Right hindlimb (tissue), 1 donor: ENCODE measurements around the gene AP3D1.

Source experiments
- DNase-seq: peaks from one replicate; pipeline ENCODE4 v3.0.0-alpha.2; 2018

AP3D1 gene

DNA sequence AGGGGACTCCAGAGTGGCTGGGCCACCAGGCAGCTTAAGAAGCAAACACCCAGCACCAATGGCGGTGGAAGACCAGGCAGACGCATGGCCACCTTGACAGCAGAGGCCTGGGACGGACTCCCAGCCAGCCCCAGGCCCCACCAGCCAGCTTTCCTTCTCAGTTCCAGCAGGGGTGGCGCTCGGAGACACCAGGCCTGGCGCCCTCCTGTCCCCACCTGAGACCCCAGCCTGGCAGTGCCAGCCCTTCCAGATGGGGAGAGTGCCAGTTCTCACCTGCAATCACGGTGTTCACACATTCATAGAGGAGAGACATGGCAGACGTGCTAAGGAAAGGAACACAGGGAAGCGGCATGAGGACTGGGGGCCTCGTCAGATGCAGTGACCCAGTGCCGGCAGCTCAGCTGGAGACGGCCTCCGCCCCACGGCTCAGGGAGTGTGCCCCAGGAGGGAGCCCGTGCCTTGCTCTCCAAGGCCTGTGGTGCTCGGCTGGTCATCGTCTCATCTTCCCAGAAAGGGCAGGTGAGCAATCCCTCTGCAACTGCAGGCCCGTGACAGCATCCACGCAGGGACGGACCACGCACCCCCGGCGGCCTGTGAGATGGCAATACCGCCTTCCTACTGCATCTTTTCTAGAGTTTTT, 24.4 kb downstream of the AP3D1 start:
- no peak for DNase-seq

DNA sequence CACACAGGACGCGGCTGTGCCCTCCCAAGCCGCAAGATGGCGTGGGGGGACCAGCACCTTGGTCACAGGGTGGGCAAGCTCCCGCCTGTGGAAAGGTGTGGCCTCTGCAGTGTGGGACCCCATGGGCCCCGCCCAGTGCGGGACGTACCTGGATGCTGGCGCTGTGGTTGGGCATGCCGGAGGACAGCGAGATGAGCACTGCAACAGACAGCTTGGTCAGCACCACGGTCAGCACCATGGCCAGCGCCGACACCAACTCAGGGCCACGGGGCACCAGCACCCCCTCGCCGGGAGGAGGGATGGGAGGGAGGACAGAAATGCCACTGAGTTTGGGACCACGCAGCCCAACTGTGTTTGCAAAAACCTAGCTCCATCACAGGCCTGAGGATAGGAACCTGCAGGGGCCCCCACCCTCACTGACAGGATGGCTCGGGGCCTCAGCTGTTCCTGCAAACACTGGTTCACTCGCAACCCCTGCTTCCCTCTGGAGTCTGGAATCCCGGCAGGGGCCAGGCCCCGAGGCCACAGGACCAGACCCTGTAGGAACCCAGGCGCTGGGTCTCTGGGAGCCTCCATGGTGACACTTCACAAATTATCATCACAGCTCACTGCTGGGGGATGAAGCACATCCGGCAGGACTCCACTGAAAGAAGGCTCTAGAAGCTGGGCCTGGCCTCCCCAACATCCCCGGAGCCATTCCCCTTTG, 27.5 kb downstream of the AP3D1 start:
- no peak for DNase-seq

DNA sequence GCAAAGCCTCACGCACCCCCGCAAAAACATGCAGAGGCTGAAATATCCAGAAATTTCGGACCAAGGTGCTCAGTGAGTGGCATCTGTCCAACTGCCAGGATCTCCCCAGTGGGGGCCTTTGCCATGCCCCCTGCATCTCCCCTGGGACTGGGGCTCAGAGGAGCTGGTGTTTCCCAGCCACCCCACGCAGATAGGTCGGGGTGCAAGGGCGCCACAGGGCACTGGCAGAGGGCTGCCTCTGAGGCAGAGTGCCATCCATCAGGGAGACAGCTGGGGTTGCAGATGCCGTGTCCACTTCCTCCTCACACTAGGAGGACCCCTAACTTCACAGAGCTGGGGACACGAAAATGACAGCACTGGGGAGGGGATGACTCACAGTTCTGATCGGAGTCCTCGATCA, 28.4 kb downstream of the AP3D1 start:
- DNase-seq: no peak

DNA sequence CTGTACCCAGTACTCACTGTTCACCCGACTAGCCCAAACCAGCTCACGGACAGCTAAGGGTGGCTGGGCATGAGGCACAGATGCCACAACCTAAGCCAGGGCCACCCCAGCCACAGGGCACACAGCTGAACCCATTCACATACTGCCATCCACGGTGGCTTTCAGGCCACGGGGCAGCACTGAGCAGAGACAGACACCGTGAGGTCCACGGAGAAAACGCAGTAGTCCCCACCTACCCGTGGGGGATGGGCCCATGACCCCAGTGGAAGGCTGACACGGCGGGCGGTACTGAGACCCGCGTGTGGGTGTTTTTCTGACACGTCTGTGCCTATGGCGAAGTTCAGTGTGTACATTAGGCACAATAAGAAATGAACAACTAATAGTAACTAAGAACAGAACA, 29.1 kb downstream of the AP3D1 start:
- no peak for DNase-seq

DNA sequence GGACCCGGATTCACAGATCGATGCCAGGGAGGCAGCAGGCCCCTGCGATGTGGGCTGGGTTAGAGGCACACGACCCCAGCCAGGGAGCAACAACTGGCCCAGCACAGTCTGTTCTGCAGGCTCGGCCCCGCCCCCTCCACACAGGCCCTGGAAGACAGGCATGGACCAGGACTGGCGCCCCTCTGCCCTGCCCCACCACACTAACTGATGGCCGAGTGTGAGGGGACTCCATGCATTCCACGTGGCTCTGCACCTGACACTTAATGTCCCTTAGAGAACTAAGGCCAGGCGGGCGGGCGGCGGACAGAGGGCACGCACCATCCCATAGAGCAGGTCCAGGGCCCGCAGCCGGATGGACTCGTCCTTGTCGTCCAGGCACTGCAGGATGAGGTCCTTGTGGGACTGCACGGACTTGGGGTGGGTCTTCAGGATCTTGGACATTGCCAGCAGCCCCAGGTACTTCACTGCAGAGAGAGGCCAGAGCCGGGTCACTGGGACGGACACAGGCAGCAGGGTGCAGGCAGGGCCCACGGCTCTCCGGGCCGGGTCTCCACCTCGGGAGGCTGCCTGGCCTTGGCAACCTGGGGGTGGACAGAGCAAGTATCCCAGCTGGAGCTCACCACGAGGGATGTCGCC, 29.8 kb downstream of the AP3D1 start:
- DNase-seq: no peak

DNA sequence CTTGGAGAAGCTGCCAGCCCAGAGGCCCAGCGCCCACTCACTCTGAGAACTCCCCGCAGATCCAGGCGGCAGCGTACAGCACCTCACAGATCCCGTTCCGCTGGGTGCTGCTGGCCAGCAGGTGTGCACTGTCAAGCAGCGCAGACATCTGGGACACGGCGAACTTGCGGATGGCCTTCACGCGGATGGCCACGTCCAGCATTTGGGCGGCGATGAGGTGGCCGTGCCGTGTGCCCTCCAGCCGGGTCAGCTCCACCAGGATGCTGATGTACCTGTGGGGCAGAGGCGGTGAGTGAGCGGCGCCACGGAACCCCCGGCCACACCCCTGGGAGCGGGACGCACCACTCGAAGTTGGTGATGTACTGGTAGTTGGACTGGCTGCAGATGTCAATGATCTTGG, 30.5 kb downstream of the AP3D1 start:
- DNase-seq: no peak

DNA sequence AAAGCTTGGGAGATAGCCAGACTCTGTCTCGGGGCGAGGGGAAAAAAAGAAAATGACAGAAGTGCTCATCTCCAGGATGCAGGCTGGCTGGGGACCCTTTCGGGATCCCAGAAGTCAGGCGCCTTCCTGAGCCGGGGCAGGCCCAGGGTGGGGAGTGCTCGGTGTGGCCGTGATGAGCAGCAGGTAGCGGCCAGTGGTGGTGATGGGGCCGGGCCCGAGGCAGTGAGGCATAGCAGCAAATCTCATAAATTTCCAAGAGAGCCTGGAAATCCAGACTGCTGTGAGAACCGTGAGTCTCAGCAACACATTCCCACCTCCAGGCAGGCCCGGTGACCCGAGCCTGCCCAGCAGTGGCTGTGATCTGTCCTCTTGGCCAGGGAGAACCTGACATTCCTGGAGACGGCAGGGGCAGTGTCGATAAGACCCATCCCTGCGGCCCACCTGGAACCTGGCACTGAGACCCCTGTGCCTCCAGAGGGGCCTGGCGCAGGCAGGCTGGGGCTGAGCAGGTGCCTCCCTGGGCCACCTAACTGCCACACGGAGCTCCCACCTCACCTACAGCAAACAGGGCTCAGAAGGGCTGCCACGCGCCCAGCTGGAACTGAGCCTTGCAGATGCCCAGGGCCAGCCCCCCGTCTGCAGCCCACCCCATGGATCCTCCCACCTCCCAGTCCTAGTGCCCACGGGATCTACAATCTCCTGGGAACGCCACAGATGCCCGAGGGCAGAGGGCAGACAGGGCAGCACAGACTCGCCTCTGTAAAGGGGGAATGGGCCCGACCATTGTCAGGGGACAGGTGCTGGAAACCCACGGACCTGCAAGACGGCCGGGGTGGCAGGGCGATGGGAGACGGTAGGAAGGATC, 31.2 kb downstream of the AP3D1 start:
- no peak for DNase-seq

DNA sequence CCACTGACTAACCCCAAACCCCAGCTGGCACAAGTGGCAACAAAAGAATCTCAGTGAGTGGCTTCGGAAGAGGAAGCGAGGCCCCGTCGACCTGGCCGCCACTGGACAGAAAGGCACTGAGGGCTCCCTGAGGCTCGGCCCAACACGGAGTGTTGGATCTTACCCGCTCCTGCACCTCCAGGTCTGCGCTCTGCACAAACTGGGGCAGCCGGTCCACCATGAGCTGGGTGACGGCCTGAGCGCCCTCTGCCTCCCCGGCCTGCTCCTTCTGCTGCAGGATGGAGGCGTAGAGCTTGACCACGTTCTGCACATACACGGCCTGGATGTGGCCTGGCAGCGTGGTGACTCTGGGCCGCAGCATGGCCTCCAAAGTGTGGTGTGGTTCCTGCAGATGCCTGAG, 32.9 kb downstream of the AP3D1 start:
- DNase-seq: no peak

DNA sequence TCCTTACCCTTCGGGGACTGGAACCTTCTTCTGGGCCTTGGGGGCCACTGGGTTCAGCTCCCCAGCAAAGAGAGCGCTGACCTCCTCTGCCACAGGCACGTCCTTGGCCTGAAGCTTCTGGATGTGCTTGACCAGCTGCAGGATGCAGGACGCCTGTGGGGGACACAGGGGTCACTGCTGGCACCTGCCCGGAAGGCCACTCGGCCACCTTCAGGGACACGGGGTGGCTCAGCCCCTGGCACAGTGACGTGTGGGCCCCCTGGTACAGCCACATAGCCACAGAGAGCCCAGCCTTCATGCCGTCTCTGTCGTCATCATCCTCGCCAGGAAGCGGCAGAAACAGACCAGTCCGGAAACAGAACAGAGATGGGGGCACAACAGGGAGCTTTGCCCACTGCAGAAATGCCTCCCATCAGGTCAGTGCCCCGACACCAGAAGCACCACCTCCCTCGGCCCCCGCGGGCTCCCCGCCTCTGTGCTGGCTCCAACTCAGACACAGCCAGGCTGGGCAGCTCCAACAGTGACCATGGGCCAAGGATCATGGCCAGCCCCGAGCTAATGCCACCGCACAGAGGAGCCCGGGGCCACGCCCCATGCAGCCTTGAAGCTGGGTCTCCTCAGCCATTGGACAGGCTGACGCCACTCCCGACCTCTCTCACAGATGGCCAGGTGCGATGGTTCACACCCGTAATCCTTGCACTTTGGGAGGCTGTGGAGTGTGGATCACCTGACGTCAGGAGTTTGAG, 34.0 kb downstream of the AP3D1 start:
- DNase-seq: no peak

DNA sequence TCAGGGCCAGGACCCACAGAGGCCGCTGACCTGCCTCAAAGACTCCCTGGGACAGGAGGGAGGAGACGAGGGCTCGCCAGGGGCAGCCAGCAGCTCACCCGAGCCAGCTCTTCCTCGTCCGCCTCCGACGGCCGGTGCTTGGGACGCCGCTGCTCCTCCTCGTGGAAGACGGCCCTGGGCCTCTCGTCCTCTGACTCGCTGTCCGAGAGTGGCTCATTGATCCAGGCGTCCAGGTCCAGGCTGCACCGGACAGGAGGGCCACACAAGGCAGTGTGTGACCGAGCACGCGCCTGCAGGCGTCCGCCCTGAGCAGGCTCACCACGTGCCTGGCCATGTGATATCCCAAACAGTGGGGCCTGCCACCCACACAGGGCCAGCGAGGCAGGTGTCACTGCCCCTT, 34.9 kb downstream of the AP3D1 start:
- no peak for DNase-seq

DNA sequence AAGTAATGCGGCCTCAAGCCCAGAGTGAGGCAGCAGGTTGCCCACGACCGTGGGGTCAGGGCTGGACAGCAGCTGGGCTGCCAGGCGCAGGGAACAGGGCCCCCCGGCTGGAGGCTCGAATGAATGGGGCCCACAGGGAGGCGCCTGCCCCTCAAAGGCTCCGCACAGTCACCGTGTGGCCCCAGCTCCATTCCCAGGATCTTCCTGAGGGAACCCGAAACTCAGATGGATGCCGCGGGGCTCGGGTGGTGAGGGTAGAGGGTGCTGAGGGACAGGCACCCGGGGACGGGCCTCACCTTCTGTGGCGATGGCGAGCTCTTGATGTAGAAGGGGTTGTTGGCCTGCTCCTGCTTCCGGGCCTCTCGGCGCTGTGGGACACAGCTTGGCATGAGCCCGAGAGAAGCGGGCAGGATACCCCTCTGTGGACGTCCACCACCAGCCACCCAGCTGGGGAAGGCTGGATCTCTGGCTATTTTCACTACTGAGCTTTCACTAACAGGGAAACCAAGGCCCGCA, 35.4 kb downstream of the AP3D1 start:
- no peak for DNase-seq

DNA sequence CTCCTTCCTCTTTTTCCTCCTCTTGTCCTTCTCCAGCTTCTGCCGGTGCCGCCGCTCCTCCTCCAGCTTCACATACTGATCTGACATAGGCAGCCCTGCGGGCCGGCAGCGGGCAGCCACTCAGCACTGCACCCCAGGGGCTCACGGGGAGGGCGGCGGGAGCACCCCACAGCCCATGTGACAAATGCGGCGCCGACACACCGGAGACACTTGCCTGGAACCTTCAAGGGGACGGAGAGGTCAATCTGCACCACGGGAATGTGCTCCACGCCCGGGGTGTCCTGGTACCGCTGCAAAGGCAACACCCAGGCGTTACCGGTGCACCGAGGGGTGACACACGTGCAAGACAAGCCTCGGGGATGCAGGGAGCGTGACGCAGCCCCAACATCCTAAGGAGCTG, 36.0 kb downstream of the AP3D1 start:
- no peak for DNase-seq

DNA sequence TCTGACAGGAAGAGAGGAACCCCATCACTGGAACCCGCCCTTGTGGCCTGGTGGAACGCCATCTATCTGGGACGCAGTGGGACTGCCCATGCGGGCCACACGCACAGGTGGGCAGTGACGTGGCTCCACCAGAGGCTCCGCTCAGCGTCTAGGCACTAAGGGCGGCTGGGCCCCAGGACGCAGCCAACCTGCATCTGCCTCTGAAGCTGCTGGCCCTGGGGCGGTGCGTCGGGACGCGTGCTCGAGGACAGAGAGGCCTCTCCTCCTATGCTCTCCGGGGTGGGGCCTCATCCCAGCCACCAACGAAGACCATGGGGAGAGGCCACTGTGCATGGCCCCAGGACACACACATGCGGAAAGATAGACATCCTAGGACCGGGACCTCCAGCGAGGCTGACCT, 36.5 kb downstream of the AP3D1 start:
- DNase-seq: no peak

DNA sequence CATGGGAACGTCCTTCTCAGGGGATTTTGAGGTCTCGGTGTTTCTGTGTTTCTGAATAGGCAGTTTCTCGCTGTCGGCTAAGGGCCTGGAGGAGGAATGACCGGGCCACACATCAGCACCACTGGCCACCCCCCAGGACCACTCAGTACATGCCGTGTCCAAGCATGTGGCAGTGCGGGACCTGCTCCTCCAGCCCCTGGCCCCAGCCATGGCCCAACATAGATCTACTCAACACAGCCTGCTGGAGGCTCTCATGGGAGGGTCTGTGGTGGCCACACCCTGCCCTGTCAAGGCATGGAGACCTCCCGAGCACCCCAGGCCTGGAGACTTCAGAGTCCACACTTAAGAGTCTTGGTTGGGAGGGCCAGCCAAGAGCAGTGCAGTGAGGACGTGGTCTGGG, 37.1 kb downstream of the AP3D1 start:
- DNase-seq: no peak

DNA sequence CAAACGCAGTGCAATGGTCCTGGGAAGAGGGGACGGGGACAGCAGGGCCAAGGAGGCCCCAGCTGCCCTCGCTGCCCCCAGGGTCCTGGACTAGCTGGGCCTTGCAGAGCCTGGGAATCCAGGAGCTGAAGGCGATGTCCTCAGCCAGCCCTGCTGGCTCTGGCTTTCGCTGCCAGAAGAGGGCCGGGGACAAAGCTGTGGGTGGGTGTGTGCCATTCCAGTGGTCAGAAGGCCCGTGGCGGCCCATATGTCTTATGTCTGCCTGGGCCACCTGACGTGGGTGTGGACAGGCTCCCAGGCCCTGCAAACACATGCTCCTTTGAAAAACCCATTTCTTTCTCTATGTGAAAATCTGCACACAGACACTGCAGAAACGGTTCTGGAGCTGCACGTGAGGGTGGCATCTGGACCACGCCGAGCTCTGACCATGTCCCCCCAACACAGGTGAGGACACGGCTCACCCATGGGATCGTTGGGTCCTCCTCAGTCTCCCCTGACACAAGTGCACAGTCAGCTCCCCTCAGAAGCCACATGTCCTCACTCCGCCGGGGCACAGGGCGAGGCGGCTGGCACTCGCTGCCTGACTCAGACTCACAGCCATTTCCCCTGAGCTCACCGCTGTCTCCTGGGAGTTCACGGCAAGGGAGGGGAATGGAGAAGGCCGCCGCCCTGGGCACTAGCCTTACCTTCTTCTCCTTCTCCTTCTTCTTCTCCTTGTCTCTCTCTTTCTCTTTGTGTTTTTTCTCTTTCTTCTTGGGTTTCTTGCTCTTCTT, 37.7 kb downstream of the AP3D1 start:
- no peak for DNase-seq

DNA sequence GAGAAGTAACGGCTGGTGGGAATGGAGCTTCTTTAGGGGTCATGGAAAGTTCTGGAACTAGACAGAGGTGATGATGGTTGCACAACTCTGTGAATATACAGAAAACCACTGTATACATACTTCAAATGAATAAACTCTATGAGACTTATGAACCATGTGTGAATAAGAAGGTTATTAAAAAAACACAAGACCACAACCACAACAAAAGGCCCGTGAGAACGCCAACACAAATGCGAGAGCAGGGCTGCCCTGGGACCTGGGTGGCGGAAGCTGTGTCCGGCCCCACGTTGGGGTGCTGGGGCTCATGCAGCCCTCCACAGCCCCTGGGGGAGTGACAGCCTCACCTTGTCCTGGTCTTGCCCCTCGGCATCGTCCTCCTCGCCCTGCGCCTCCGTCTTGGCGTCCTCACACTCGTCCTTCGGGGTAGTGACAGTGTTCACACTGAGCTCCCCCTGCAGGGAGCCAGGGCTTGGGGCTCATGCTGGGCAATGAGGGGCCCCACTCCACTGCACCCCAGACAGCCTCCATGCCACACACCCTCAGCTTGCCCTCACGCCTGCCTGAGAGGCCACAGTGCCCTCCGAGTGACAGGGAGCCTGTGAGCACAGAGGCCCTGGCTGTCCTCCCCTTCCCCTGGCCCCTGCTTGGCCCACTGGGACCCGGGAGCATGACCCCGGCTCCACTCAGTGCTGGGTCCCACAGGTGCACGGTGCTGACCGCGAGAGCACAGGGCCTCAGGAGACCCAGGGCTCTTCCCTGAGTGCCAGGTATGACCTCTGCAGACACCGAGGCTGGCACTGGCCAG, 38.6 kb downstream of the AP3D1 start:
- DNase-seq: no peak

DNA sequence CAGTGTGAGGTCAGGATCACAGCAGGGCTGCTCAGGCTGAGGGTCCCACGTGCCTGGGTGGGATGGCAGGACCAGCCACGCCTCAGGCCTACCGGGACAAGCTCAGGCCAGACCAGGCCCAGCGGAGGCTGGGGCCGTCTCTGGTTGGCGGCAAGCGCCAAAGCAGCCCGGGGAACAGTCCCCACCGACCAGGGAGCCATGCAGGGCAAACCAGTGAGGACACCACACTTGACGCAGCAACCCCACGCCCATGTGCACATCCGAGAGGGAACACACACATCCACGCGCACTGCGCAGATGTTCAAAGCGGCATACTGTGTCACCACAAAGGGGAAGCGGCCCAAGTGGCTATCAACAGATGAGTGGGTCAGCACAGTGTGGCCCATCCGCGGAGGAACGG, 39.5 kb downstream of the AP3D1 start:
- DNase-seq: no peak

DNA sequence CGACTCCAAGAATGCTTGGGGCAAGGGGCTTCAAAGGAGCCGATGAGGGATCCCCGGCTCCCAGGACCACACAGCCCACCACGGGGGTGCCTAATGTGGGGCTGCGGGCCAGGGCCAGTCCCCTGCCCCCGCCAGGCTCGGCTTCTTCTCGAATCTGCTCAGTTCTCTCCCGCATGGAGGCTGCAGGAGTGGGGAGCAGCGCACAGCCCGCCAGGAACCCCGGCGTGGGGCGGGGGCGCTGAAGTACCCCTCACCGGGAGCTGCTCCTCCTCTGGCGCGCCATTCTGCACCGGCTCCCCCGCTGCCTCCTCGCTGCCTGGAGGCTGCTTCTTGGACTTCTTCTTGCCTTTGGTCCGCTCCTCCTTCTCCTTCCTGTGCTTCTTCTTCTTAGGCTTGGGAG, 39.9 kb downstream of the AP3D1 start:
- DNase-seq: no peak

DNA sequence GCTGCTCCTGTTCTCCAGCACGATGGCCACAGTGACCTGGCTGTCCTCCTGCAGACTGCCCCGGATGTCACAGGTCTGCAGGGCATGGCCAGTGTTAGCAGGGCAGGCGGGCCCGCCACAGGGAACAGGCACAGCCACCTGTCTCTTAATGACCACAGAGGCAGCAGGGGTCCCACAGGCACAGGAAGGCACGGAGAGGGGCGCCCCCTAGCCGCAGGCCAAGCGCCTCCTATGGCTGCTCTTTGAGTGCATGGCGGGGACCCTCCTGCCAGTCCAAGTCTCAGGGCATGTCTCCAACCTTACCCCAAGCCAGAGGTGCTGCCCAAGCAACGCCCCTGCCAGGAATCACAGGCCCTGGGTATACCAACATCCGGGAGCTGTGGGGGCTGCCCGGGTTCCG, 40.5 kb downstream of the AP3D1 start:
- no peak for DNase-seq

DNA sequence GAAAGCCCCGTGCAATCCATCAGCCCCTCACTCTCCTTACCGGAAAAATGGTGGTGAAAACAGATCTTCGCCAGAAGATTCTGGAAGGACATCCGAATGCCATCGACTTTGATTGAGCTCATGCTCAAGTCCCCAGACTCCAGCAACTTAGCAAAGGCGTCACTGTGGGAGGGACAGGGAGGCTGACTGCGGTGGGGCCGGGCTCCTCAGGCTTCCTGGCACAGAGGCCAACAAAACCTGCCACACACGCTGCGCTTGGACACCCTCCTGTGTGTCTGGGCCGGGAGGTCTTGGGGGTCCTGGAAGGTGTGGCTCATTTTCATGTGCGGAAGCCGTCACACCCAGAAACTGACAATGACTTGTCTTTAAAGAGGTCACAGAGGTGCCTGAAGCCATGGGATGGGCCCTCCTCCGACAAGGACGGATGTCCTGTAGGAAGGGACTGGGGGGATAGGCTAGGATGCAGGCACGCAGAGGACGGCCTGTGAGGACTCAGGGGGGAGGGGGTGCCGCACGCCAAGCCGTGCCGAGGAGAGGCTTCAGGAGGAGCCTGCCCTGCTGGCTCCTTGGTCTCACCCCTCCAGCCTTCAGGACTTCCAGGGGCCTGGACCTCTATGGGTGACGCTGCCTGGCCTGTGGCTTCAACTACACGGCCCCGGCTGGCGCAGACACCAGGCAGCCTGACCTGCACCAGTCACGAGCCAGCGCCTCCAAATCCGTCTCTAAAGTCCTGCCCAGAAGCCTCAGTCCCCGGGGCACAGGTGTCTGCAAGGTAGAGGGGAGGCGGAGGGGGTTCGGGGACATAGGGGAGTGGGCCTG, 42.1 kb downstream of the AP3D1 start:
- no peak for DNase-seq
